HEK293T (cell line): ENCODE data around the gene MEOX1.

ENCODE experiments used
- CTCF ChIA-PET: fragments of 350-600 bp; formaldehyde crosslinking; extraction: SDS; loops from one replicate; lab custom pipeline; 2021; ENCODE audit warnings: antibody characterized with exemption, inconsistent platforms; lab: Yijun Ruan, JAX
- POLR2A ChIA-PET: fragments of 350-600 bp; formaldehyde crosslinking; extraction: SDS; loops from one replicate; lab custom pipeline; 2020; ENCODE audit warnings: antibody characterized with exemption, inconsistent platforms; lab: Yijun Ruan, JAX
- DNase-seq: peaks from one replicate; pipeline ENCODE4 v3.0.0; 2012; ENCODE audit warnings: mixed read lengths; ENCODE audit errors: extremely low spot score
- ARNT ChIP-seq: fragments of 450-650 bp; IDR thresholded peaks from 2 replicates; pipeline ENCODE4 v1.6.1; 2017; ENCODE audit warnings: mild to moderate bottlenecking
- BHLHE40 ChIP-seq: fragments of 450-650 bp; IDR thresholded peaks from 2 replicates; pipeline ENCODE4 v1.6.1; 2016; ENCODE audit warnings: mild to moderate bottlenecking, moderate library complexity, borderline replicate concordance
- CTBP1 ChIP-seq: fragments of 450-650 bp; IDR thresholded peaks from 2 replicates; pipeline ENCODE4 v1.6.1; 2016; ENCODE audit warnings: borderline replicate concordance
- ELF4 ChIP-seq: fragments of 450-650 bp; IDR thresholded peaks from 2 replicates; pipeline ENCODE4 v1.6.1; 2017; ENCODE audit warnings: antibody characterized with exemption
- FOXA1 ChIP-seq: fragments of 450-650 bp; IDR thresholded peaks from 2 replicates; pipeline ENCODE4 v1.6.1; 2016; ENCODE audit warnings: mild to moderate bottlenecking
- FOXK2 ChIP-seq: fragments of 450-650 bp; IDR thresholded peaks from 2 replicates; pipeline ENCODE4 v1.6.1; 2016; ENCODE audit warnings: mild to moderate bottlenecking
- FOXM1 ChIP-seq: fragments of 450-650 bp; IDR thresholded peaks from 2 replicates; pipeline ENCODE4 v1.6.1; 2017; ENCODE audit warnings: mild to moderate bottlenecking, borderline replicate concordance
- HDGF ChIP-seq: fragments of 450-650 bp; IDR thresholded peaks from 2 replicates; pipeline ENCODE4 v1.6.1; 2017; ENCODE audit warnings: antibody characterized with exemption, borderline replicate concordance
- L3MBTL2 ChIP-seq: fragments of 450-650 bp; conservative IDR thresholded peaks from 2 replicates; pipeline ENCODE4 v1.6.1; 2016; ENCODE audit warnings: mild to moderate bottlenecking
- LEF1 ChIP-seq: fragments of 450-650 bp; IDR thresholded peaks from 2 replicates; pipeline ENCODE4 v1.6.1; 2017; ENCODE audit warnings: mild to moderate bottlenecking, borderline replicate concordance
- NFRKB ChIP-seq: fragments of 450-650 bp; IDR thresholded peaks from 2 replicates; pipeline ENCODE4 v1.6.1; 2016; ENCODE audit warnings: mild to moderate bottlenecking, moderate library complexity
- PKNOX1 ChIP-seq: fragments of 450-650 bp; IDR thresholded peaks from 2 replicates; pipeline ENCODE4 v1.6.1; 2016
- SP1 ChIP-seq: fragments of 450-650 bp; IDR thresholded peaks from 2 replicates; pipeline ENCODE4 v1.6.1; 2017
- SUZ12 ChIP-seq: fragments of 450-650 bp; IDR thresholded peaks from 2 replicates; pipeline ENCODE4 v1.6.1; 2016; ENCODE audit warnings: mild to moderate bottlenecking
- TARDBP ChIP-seq: fragments of 450-650 bp; IDR thresholded peaks from 2 replicates; pipeline ENCODE4 v1.6.1; 2016
- ZNF384 ChIP-seq: fragments of 450-650 bp; IDR thresholded peaks from 2 replicates; pipeline ENCODE4 v1.6.1; 2016

The MEOX1 gene

GRCh38 chr17:43644081-43644480, 17.6 kb downstream of the MEOX1 start:
- DNase-seq: no peak
- ChIA-PET CTCF (no interaction called here), POLR2A (no interaction called here)
- TF ChIP-seq SUZ12 (no peak), FOXK2 (no peak), ELF4 (no peak), ARNT (no peak), SP1 (no peak), HDGF (no peak), PKNOX1 (no peak), NFRKB (no peak), LEF1 (no peak), L3MBTL2 (no peak), TARDBP (no peak), ZNF384 (no peak), FOXA1 (no peak), FOXM1 (no peak), CTBP1 (no peak), BHLHE40 (no peak)

- no peak for DNase-seq
- ChIA-PET POLR2A (interaction anchor here (1.0 kb wide), 1 partner anchor 9 kb away, joined by 3 read pairs; no protein-coding TSS in a partner anchor), CTCF (no interaction called here)
- TF ChIP-seq ELF4: no peak
Observed at GRCh38 chr17:43641416-43641815, 20.3 kb downstream of the MEOX1 start.

GRCh38 chr17:43640491-43641252, 21.1 kb downstream of the MEOX1 start:
- no peak for TF ChIP-seq CTBP1
- TF ChIP-seq BHLHE40: no peak
- TF ChIP-seq ZNF384: no peak
- no peak for TF ChIP-seq FOXK2
- TF ChIP-seq L3MBTL2: no peak
- CTCF ChIA-PET: interaction anchor here (0.9 to 1.0 kb wide), 2 partner anchors 9 to 205 kb away, joined by 3 to 4 read pairs; no protein-coding TSS in a partner anchor

GRCh38 chr17:43637563-43638323, 24.0 kb downstream of the MEOX1 start:
- DNase-seq: no peak
- ChIA-PET CTCF (interaction anchor here (0.6 to 1.0 kb wide), 2 partner anchors 36 to 216 kb away, joined by 3 to 4 read pairs; no protein-coding TSS in a partner anchor), POLR2A (interaction anchor here (1.1 kb wide), 1 partner anchor 18 kb away, joined by 4 read pairs; no protein-coding TSS in a partner anchor)
- no peak for TF ChIP-seq FOXM1
- TF ChIP-seq ELF4: no peak
- no peak for TF ChIP-seq SUZ12
- TF ChIP-seq NFRKB: no peak
- no peak for TF ChIP-seq CTBP1
- TF ChIP-seq ZNF384: no peak
- TF ChIP-seq L3MBTL2: no peak
- TF ChIP-seq TARDBP: no peak
- TF ChIP-seq FOXA1: no peak
- no peak for TF ChIP-seq FOXK2
- TF ChIP-seq ARNT: no peak
- no peak for TF ChIP-seq PKNOX1
- TF ChIP-seq BHLHE40: no peak

More at GRCh38 chr17:43640491-43641252, 21.1 kb downstream of the MEOX1 start:
- no peak for DNase-seq
- POLR2A ChIA-PET: interaction anchor here (1.0 to 1.3 kb wide), 3 partner anchors 8 to 273 kb away, joined by 3 to 5 read pairs (median 3); no protein-coding TSS in a partner anchor

GRCh38 chr17:43636426-43636825, 25.3 kb downstream of the MEOX1 start:
- CTCF ChIA-PET: interaction anchor here (0.6 kb wide), 1 partner anchor 63 kb away, joined by 3 read pairs; no protein-coding TSS in a partner anchor
- TF ChIP-seq SP1 (no peak), CTBP1 (no peak), L3MBTL2 (no peak), ZNF384 (no peak), FOXK2 (no peak), ELF4 (no peak), ARNT (no peak), NFRKB (no peak), HDGF (no peak), FOXA1 (no peak), PKNOX1 (no peak), FOXM1 (no peak), LEF1 (no peak), SUZ12 (no peak), TARDBP (no peak), BHLHE40 (no peak)
- POLR2A ChIA-PET: interaction anchor here (1.1 kb wide), 1 partner anchor 20 kb away, joined by 4 read pairs; no protein-coding TSS in a partner anchor
- no peak for DNase-seq
